Activated T-cell treated with anti-CD3 and anti-CD28 coated beads for 4 hours (primary cell): ENCODE measurements around the gene CD160.
A peak's percentile ranks its signal among the peaks of the same experiment; 100 is the strongest.
"Not testable (repeated sequence)": the region's sequence is repeated elsewhere in the genome, so short reads cannot be mapped to it uniquely, and the experiment has no call there.

Experiments used
- DNase-seq: peaks from one replicate; pipeline ENCODE4 v3.0.0-alpha.2; 2020

CD160 gene

GRCh38 chr1:145710291-145711027 is 8.8 kb upstream of the CD160 start:
- no peak for DNase-seq

DNA sequence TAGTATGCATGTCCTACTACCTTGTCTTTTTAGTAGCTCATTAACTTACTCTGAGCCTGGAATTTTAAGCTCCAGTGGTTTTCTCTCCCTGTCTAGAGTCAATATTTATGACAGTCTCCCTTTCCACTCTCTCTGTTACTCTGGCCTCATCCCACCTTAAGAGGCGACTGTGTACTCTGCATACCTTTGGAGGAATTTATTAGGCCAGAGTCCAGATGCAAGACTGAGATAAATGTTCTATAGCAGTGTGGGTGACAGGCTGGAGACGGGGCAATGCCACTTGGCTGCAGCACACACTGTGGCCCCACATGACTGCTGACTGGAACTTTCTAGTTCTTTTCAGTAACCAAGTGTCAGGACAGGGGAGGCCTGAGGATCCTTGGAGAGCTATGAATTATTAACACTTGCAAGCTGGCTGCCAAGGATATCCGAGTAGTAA is 8.1 kb upstream of the CD160 start:
- no peak for DNase-seq

- DNase-seq: no peak
Observed at GRCh38 chr1:145714524-145715111, 4.7 kb upstream of the CD160 start.

DNA sequence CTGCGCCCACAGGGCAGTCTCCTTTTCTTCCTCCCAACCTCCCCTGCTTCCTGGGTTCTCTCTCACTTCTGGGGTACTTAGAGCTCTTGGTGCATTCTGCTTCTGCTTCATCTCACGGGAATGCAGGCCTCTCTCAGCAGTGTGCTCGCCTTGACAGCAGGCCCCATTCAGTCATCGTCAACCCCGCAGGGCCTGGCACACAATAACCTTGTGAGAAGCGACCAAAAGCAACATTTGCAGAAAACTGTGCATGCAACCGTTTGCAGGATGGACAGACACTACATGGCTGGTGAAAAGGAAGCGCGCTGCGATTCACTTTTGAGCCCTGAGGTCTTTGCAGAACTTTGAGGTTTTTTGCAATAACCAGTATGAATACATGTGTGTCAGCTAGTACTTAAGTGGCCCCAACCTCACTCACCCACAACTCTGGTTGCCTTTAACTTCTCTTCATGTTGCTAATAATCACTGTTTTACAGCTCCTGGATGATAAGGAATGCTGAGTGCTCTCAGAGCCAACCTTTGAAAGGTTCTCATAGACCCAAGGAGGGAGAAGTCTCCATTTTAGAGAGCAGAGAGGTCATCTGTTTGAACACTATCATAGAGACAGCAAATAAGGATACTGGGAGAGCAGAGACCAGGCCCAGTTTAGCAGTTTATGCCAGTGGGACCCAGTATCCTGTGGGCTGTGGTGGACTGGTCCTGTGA is 2.5 kb upstream of the CD160 start:
- DNase-seq: no peak

DNA sequence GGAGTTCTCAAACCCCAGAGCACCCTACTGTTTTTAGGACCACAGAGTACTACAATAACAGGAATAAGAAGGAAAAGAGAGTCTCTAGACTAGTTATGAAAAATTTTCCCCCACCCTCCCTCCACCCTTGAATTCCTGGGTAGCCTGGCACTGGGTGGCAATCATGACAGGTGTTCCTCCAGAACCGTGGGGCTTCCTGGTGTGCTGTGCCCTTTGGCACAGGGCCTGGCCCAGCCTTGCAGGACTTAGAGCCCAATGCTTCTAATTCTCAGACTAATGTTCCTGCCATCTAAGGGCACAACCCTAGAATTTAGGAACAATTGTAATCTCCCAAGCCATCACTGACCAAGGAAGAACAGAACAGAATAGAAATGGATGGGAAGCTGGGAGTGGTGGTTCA is 1.5 kb upstream of the CD160 start:
- DNase-seq: no peak

GRCh38 chr1:145718465-145718864 is 834 bp upstream of the CD160 start:
- not testable (repeated sequence) for DNase-seq

GRCh38 chr1:145720556-145720877 is 1.2 kb downstream of the CD160 start:
- DNase-seq: no peak

- DNase-seq: peak; percentile 57
Observed at GRCh38 chr1:145720878-145721671, 1.8 kb downstream of the CD160 start.

- DNase-seq: not testable (repeated sequence)
Observed at GRCh38 chr1:145726193-145726592, 6.9 kb downstream of the CD160 start.

- DNase-seq: no peak
Observed at GRCh38 chr1:145729196-145729595, 9.9 kb downstream of the CD160 start.

GRCh38 chr1:145729666-145730436 is 10.6 kb downstream of the CD160 start:
- no peak for DNase-seq

- no peak for DNase-seq
Observed at GRCh38 chr1:145730467-145730866, 11.2 kb downstream of the CD160 start.

- no peak for DNase-seq
Observed at GRCh38 chr1:145730900-145731299, 11.6 kb downstream of the CD160 start.

- DNase-seq: no peak
Observed at GRCh38 chr1:145736191-145736590, 16.9 kb downstream of the CD160 start.

- DNase-seq: no peak
Observed at GRCh38 chr1:145740269-145740668, 21.0 kb downstream of the CD160 start.

GRCh38 chr1:145747398-145748247 is 28.3 kb downstream of the CD160 start:
- no peak for DNase-seq

GRCh38 chr1:145750426-145750825 is 31.1 kb downstream of the CD160 start:
- DNase-seq: no peak

DNA sequence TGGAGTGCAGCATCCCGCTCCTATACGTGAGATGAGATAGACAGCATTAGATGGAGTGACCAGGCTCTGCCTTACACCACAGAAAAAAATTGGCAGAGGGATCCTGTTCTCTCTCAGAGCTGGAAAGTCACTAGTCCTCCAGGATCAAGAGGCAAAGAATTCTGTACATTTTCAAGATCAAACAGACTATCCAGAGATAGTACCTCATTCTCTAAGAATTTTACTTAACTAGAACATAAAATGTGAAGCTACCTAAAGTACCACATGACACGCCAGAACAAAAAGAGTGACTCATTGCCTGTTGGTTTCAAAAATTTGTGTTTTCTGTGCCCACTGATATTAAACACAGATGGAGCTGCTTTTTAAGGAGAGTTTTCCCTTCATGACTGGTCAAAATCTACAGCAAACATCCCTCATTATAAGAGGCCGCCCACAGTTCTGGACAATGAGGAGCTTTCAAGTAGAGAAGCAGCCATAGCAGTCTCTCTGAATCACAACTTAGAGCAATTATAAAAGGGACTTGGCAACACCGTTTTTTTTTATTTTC is 32.3 kb downstream of the CD160 start:
- no peak for DNase-seq

GRCh38 chr1:145757420-145757819 is 38.1 kb downstream of the CD160 start:
- no peak for DNase-seq

GRCh38 chr1:145758116-145758515 is 38.8 kb downstream of the CD160 start:
- DNase-seq: no peak

GRCh38 chr1:145758575-145758974 is 39.3 kb downstream of the CD160 start:
- DNase-seq: no peak
